ENCODE measurements around the gene EPHA10.

- TF ChIP-seq POLR2AphosphoS5 (IDR thresholded peaks at IDR 0.05) (no peak), CTCF (IDR thresholded peaks at IDR 0.05) (no peak), POLR2A (IDR thresholded peaks at IDR 0.05) (no peak), EP300 (IDR thresholded peaks at IDR 0.05; ENCODE audit: low read depth) (no peak)
These were observed 36.5 kb downstream of the EPHA10 start for GRCh38 chr1:37728416-37728815.
